ENCODE measurements around the gene IL1RAPL1.

The IL1RAPL1 gene

DNA sequence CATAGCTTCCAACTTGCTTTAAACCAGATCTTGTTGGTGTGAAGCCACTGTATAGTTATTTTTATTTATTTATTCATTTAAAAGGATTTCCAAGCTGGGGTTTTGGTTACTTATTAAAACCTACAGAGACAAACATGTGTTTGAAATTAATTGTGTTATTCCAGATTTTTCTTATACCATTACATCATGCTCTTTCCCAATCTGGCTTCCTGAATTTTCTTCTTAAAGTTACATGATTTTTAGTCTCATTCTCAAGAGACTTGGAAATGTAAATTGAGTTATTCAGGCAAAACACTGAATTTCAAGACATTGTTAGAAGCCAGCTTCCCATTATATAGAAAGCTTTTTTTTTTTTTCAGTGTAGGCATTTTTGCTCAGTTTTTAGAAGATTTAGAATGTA, 381.9 kb downstream of the IL1RAPL1 start:
- DNase-seq (ENCODE audit: low read depth in 2 of 2), result no peak

- no peak for DNase-seq (ENCODE audit: low read depth in 2 of 2)
Measured at GRCh38 chrX:28979877-28980276, 392.6 kb downstream of the IL1RAPL1 start.

GRCh38 chrX:28981952-28982351, 394.7 kb downstream of the IL1RAPL1 start:
- no peak for DNase-seq (ENCODE audit: low read depth in 2 of 2)

DNA sequence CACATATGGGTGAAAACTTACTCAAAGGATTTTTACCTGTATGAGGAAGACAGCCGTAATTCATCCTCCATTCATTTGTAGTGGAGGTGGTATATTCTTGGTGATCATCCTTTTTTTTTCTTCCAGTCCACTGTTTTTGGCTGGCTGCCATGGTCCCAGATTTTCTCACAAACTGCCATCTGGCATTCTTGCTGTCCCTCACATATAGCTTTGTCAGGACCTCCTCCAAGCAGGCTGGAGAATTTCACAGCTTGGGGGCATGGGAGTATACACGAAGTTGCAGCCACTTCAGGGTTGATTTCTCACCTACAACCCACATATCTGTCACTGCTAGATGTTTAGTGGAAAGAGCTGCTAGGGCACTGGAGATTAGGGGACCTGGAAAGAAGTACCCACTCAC, 401.0 kb downstream of the IL1RAPL1 start:
- DNase-seq (ENCODE audit: low read depth in 2 of 2), result no peak

- DNase-seq (ENCODE audit: low read depth in 2 of 2), result no peak
Measured at GRCh38 chrX:28997706-28998463, 410.6 kb downstream of the IL1RAPL1 start.

DNA sequence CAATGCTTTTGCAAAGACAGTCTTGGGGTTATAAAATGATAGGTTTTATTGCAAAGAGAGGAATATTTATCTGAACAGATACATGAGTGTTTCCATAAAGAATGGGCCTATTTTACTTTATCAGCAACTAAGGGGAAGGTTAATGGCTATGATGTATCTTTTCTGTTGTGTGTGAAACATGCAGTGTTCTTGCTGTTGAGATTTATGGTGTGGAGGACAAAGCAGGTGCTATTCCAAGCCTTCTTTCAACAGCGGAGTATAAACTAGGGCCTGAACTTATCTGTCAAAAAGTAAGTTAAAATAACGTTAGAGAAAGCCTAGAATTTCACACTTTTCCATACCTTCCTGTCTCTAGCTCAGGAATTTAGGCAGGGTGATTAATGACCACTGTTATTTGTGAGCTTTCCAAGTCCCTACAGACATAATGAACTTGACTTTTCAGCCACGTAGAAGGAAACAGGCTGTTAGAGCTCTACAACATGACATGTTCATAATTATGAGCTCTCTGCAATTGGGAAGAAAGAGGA, 411.4 kb downstream of the IL1RAPL1 start:
- no peak for DNase-seq (ENCODE audit: low read depth in 2 of 2)

DNA sequence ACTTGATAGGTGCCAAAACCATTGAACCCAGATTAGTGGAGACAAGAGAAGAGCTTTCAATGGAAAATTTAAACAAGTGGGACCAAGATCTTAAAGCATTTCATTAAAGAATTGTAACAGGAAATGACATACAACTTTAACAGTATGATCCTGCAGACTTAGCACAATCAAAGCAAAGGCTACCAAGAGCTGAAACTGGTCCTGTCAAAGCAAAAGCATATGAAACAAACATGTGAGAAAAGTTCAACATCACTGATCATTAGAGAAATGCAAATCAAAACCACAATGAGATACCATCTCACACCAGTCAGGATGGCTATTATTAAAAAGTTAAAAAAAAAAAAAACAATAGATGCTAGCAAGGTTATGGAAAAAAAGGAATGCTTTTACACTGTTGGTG, 425.6 kb downstream of the IL1RAPL1 start:
- DNase-seq (ENCODE audit: low read depth in 2 of 2), result no peak

GRCh38 chrX:29023207-29023606, 436.0 kb downstream of the IL1RAPL1 start:
- DNase-seq (ENCODE audit: low read depth in 2 of 2), result no peak

- no peak for DNase-seq (ENCODE audit: low read depth in 2 of 2)
Measured at GRCh38 chrX:29024871-29025270, 437.6 kb downstream of the IL1RAPL1 start.

DNA sequence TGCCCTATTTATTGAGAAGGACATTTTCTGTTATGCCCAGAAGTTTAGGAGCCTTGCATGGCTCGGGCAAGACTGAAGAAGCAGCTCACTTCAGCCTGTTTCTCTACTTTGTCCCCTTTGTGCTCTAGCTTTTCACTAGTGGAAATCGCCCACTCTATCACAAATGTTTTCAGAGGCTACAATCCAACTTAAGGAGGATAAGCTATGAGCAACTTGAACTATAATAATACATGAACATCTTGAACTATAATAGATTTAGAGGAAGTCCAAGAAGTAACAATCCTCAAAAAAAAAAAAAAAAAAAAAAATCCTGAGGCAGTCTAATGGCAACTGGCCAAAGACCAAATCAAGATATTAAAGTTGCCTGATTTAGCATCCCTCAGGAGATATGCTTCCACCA, 452.3 kb downstream of the IL1RAPL1 start:
- no peak for DNase-seq (ENCODE audit: low read depth in 2 of 2)

DNA sequence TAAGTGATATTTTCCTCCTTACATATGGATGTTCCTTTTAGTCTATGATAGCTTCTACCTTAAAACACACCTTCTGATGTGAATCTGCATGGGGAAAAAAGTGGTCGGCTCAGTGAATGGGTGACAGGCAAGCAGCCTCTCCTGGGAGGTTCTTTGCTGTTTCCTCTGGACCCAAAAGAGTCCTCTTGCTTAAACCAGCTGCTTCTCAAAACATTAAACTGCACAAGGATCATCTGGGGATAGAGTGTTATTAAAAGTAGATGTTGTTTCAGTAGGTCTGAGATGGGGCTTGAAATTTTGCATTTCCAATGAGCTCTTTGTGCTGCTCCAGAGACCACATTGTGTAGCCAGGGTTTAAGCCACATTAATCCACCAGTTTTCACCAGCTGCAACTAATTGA, 452.9 kb downstream of the IL1RAPL1 start:
- no peak for DNase-seq (ENCODE audit: low read depth in 2 of 2)

- DNase-seq (ENCODE audit: low read depth in 2 of 2), result no peak
Measured at GRCh38 chrX:29042341-29042740, 455.1 kb downstream of the IL1RAPL1 start.

- DNase-seq (ENCODE audit: low read depth in 2 of 2), result no peak
Measured at GRCh38 chrX:29043746-29044145, 456.5 kb downstream of the IL1RAPL1 start.

DNA sequence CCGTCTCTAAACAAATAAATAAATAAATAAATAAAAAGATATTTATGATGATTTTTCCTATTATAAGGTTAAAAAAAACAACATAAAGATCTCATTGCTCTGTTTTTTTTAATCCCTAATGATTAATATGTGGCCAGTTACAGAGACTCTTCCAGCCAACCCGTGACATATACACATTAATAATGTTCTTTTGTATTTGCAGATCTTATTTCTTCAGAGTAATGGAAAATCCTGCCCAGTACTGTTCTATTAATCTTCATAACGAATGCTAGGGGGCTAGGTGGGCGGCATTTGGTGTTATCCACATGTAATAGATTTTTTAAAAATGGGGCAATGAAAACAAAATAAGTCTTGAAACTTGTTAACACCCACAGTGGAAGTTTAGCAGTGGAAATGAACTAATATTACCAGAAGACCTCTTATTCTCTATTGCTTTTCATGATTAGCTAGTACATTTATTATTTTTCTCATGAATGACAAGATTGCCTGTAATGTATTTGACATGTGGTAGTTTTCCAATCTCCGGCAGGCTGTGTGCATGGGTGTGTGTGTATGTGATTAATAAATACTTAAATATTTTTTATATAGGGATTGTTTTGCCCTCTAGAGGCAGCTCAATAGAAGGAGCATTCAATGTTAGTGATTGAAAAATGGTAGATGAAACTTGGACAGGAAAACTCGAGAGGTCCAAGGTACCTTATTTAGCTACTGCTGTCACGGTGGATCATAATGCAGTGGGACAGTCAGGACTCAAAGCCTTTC, 457.4 kb downstream of the IL1RAPL1 start:
- DNase-seq (ENCODE audit: low read depth in 2 of 2), result no peak

- DNase-seq (ENCODE audit: low read depth in 2 of 2), result no peak
Measured at GRCh38 chrX:29065477-29065876, 478.2 kb downstream of the IL1RAPL1 start.

DNA sequence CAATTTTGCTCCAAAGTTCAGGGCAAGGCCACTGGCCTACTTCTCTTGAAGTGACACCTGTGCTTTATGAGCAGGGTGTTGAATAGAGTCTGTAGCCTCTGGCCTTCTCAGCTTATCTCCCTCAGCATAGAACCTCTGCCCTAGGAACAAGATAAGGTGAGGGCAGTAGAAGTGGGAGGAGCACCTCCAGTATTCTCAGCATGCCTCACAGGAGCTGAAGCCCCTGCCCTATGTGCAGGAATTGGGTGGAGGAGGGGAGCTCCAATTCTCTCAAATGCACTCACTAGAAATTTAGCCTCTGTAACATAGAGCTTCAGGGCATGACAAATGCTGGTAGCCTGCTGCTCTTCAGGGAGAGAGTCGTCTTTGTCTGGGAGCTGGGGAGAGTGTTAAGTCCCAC, 479.3 kb downstream of the IL1RAPL1 start:
- DNase-seq (ENCODE audit: low read depth in 2 of 2), result no peak

DNA sequence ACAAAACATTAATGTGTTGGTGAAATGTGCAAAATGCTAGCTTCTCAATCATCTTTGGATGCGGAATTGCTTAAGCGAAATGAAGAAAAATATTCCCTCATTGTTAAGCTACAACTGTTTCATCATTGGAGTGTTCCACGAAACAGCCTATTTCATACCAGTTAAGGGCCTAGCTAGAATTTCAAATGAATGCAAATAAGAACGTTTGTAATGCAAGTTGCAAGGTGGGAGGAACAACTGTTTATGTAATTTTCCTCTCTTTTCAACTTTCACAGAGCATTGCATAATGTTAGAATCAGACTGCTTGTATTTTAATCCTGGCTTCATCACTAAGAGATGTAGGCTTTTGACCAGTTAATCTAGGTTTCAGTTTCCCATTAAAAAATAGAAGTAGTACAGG, 480.1 kb downstream of the IL1RAPL1 start:
- no peak for DNase-seq (ENCODE audit: low read depth in 2 of 2)

DNA sequence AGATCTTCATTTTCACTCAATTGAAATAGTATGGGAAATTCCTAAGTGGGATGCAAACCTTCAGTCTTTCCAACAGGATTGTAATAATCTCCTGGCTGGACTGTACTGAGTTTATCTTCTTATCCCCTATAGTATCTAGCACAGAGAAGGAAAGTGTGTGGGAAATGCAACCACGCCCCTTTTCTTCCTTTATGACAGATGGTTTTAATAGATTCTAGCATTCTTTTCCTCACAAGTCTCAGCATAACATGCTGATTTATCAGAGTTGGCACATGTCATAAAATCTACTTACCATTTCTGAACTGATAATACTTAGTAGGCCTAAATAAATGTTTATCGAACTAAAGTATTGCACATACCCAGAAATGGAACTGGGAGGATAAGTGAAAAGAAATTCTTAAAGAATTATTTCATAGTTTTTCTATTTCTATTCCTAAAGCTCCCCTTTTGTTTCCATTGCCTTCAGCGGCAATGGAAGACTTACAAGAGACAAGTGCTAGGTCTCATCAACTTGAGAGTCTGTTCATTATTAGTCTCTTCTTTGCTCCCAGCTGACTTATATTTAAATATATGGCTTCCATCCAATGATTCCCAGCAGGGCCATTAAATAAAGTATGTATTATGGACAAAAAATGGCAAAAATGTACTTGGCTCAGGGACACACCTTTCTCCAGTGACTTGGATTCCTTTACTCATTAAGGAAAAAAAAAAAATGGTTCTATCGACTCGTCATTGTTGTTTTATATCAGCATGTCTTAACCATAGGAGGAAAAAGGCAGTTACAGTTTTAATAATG, 484.5 kb downstream of the IL1RAPL1 start:
- DNase-seq (ENCODE audit: low read depth in 2 of 2), result no peak

- DNase-seq (ENCODE audit: low read depth in 2 of 2), result no peak
Measured at GRCh38 chrX:29082558-29082957, 495.3 kb downstream of the IL1RAPL1 start.

DNA sequence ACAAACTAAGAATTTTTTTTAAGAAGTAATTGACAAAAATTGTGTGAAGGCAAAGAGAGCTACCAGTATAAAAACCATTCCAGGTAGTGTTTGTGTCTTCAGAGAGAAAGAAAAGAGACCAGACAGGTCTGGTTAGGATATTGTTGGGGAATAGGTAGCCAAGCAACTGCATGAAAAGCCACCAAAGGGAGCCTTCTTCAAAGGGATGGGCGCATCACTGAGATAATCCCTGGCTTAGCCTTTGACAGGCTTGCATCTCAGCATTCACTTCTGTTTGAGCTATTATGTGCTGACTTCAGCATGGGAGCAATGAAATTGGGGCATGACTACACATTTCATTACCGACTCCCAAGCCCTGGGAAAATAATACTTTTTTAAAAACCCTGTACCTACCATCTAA, 496.6 kb downstream of the IL1RAPL1 start:
- no peak for DNase-seq (ENCODE audit: low read depth in 2 of 2)

- no peak for DNase-seq (ENCODE audit: low read depth in 2 of 2)
Measured at GRCh38 chrX:29090811-29091210, 503.6 kb downstream of the IL1RAPL1 start.

DNA sequence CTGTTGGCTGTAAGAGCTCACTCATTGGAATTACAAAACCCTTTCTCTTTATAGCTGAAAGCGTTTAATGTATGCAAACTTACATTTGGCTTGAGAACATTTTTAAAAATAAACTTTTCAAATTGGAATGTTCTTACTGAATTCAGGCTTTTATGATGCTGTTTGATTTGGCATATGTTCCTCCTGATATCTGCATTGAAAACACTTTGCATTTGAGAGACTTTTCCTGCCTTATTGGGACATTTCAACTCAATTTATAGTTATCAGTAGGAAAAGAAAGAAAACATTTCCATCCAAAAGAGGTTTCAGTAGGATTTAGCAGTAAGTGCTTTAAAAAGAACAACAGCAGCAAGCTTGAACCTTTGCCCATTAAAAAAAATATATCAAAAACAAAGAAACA, 520.0 kb downstream of the IL1RAPL1 start:
- DNase-seq (ENCODE audit: low read depth in 2 of 2), result no peak
